ENCODE measurements around the gene HEY2.

The HEY2 gene

DNA sequence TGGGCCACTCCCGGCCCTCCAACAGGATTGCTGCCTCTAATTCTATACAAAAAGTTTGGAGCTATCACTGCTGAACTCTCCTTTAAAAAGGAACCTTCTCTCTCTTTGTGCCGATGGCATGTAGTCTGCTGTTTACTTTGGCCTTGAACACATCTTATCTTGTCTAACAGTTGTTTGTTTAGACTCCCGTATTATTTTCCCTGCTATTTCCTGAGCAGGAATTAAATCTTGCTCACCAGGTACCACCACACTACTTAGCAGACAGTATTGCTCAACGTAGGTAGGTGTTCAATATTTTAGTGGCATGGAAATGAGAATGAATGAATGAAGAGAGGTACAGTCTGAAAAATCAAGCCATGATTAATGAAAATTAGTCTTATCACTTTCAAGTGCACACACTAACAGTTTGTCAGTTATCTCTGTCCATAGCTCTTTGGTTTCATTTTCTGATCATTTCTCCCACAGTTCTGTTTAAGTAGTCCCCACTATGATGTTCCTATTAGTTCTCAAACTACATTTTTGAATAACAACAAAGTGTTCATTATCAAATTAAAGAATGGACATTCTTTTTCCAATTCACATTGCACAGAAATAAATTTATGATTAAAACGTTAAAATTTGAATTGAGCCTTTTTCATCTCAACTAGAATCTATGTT is 6.8 kb upstream of the HEY2 start:
- in situ Hi-C loops (cut with MboI; ENCODE audit: low sequenced_read_pairs) = no loop called here

DNA sequence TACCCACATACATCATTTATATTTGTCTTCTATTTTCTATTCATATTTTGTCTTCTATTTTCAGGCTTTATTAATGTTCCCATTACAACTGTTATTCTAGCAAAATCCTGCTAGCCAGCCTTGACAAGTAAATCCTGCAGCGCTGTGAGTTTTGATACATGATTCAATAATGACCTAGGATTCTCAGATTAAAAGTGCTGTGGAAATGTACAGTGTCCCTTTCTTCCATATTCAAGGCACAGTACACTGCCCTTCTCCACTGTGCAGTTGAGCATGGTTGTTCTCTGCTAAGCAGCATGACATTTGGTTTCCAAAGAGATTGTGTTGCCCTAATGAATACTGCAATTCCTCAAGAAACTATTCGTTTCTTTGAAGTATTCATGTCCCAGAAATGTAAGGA is 5.8 kb upstream of the HEY2 start:
- in situ Hi-C loops (cut with MboI; ENCODE audit: low sequenced_read_pairs) = no loop called here

DNA sequence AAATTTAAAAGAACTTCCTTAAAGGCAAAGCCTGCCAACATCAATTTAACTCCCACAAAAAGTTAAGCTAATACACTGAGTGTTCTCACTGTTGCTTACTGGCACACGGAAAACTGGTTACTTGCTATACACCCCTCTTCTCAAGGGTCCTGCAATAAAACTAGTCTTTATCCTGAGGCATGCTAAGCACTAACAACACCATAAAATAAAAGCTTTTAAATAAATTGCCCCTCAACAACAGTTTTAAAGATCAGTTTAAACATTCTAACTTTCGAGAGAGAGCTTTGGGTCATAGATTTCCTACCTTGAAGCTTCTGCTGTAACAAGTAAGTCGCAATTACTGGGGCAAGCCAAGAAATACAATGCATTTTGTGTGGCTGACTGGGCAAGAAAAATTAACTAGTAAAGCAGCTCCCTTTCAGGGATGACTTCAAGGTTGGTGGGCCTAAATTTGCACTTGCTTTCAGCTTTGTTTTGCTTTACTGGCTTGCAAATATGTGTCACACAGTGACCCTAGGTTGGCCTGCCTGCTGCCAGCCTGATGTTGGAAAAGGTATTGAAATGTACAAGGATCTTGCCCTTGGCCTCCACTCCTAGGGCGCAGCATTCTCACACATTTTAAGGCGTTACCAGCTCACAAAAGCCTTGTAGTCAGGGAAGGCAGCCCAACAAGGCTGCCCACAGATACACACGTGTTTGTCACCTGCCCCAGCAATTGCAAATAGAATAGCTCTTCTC is 4.0 kb upstream of the HEY2 start:
- in situ Hi-C loops (cut with MboI; ENCODE audit: low sequenced_read_pairs) = no loop called here

DNA sequence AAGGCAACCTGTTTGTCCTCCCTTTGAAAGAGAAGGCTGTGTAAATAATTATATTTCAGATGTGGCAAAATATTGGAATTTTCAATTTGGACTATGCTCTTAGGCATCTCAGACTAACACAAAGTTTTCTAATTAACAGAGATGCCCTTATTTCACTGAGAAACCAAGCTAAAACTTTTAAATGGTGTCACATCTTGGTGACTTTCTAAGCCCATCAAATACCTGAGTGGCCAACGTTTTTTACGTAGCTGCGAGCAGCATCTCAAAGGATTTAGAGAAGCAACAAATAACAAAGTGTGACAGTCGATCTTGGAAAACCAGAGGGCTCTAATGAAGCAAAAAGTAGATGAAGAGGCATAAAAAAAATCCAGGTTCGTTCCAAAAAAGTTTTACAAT is 3.4 kb upstream of the HEY2 start:
- in situ Hi-C loops (cut with MboI; ENCODE audit: low sequenced_read_pairs) = no loop called here

DNA sequence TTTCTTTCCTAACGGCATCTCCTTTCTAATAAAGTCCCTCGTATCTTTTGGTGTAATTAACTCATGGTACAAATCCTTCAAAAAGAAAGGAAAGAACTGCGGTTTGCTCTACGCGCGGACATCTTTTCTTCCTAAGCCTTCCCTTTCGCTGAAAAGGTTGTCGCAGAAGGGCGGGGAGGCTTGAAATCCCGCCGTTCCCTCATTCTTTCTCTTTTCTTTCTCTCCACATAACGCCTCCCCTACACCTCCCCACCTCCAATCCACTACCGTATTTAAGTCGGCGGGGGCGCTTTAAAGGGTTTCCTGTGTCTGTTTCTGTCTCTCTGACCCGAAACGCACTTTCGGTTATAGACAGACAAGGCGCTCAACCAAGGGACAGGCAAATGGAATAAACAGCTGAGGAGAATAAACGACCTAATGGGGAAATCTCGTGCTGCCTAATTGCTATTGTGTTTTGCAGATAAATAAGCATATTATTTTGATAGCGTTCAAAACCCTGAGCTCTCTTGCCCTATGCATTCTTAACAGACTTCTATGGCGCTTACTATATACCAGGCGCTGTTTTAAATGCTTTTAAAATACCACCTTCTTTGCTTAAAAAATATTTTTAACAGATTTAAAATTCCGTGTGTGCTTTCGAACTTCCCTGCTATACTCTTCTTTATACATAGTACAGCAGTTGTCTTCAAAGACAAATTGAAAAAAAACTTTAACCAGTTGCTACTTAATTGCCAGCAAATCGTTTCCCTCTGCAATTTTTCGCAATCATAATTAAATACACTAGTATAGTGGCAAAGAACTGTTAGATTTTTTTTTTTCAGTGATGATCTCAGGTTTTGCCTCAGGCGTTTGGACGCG is 2.5 kb upstream of the HEY2 start:
- in situ Hi-C loops (cut with MboI; ENCODE audit: low sequenced_read_pairs) = no loop called here

DNA sequence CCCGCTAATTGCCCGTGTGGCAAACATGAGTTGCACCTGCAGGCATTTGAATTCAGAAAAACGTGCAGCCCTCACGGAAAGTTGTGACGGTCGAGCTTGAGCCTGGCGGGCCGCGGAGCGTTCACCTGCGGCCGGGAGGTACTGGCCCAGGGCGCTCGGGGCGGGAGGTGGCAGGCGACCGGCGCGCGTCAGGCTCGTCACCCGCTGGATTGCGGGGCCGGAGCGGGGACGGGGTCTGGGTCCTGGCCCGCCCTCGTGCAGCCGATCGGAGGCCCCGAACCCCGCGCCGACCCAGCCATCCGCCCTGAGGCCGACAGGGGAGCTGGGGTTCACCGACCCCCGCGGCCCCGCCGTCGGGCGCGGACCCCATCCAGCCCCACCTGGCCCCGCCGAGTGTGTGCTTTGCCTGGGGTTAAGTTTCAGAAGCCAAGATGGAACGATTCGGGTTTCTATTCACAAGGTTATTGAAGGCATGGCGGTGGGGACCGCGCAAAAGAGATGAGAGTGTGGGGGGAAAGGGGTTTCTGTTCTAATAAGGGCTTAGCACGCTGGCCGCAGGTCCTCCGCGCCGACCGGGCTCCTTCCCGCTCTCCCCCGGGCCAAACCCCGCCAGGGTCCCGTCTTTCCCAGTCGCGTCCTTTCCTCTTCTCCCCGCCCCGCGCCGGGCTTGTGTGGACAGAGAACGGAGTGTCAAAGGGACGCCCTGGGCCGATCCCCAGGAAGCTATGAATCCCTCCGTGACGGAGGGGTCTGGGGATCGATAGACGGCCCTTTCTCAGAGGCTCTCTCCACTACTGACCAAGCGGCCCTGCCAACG is 1.6 kb upstream of the HEY2 start:
- in situ Hi-C loops (cut with MboI; ENCODE audit: low sequenced_read_pairs) = no loop called here

DNA sequence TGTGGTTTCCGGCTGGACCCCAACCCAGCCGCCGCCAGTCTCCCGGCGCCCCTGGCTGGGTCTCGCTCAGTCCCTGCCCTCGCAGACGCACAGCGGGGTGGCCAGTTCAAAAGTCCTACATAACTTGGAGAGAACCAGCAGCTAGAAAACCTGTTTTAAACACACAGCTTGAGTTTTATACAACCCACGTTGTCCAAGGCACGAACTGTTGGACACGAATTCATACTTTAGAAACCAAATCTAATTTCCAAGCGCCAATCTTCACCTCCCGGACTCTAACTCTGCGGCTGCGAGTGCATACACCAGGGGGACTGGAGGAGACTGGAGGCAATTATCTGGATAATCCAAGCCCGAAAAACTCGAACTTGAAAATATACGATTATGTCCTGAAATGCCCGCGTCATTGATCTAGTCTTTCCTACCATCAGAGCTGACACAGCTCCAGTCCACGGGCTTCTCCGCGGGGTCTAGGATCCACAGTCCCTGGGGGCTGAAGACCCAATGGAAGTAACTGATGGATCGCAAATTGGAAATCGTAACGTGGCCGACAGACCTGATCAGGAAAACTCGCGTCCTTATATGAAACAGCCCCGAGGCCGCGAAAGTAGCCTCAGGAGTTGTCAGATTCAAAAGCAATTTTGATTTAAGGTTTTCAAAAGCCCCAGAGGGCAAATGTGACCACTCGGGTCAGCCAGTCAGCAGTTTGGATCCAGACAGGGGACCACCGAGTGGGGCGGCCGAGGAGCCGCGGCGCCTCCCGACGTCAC is 843 bp upstream of the HEY2 start:
- in situ Hi-C loops (cut with MboI; ENCODE audit: low sequenced_read_pairs) = no loop called here

DNA sequence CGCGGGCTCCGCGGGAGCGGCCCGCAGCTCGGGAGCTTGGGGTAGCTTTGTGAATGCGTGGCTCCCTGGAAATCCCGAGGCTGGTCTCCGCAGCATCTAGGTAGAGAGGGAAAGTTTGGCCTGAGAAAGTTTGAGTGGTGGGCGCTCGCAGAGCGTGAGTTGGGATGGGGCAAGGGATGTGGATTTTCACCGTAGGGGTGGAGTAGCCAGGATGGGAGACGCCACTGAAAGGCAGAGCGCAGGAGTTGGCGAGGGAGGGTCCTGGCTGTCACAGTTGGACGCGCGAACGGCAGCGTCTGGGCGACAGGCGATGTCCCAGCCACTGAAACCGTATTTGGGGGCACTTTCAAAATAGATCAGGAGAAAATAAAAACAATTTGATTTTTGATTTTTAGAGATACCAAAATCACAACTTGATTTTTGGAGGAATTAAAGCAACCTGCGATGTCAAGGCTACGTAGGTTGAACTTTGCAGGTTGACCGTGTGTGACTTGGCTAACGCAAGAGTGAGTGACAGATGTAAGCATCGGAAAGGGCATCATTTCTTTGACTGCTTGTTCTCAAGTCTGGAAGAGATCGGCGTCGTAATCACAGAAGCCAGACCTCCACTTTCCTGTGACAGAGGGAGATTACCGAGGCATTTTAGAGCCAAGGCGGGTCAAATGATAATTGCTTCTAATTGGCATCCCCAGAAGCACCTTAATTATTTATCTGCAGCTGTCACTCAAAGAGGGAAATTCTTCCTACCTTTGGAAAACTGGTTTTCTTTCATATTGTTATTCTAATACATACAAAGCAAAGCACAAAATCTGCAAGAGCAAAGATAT is 646 bp downstream of the HEY2 start:
- in situ Hi-C loops (cut with MboI; ENCODE audit: low sequenced_read_pairs) = no loop called here

DNA sequence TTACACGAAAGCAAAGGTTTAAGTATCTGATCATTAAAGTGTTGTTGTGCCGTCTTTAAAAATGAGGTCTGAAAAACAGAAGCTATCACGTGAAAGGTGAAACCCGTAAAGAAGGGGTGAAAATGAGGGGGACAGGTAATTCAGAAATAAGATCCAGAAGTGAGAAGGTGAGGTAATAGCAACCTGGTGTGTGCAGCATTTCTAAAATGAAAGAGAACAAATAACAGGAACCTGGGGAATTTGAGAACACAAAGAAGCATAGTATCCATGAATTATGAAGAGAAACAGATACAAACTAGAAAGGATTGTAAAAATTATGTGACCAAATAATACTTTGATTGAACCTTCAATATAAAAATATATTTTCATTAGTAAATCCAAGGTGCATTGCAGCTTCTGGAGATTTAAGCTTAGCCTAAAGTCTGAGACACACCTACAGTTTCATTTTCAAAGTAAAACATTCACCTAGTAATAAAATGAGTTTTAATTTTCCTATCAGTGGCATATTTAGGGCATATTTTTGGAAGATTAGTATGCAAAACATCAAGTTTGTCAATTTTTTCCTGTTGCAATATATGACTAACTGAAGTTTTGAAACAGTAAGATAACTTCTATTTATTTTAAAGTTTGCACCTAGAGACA is 1.4 kb downstream of the HEY2 start:
- in situ Hi-C loops (cut with MboI; ENCODE audit: low sequenced_read_pairs) = no loop called here

DNA sequence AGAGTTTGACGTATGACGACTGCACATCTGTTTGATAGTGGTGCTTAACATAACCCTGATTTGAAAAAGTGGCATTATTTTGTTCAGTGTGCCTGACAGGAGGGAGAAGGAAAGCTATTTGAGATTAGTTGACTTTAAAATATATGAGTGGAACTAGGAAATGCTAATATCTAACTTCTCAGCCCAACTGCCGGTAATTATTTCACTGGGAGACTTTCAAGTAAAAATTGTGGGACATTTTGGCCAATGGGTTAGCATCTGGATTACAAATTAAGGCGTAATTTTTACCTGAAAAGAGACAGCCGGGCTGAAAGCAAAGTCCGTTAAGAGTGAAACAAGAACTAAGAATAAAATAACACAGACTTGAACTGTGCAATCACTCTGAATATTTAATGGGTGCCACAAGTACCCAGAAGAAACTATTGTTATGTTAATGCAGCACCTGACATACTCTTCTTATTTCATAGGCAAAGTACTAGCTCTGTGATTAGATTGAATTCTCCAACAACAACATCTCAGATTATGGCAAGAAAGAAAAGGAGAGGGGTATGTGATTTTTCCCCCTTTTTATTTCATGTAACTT is 2.0 kb downstream of the HEY2 start:
- in situ Hi-C loops (cut with MboI; ENCODE audit: low sequenced_read_pairs) = no loop called here

DNA sequence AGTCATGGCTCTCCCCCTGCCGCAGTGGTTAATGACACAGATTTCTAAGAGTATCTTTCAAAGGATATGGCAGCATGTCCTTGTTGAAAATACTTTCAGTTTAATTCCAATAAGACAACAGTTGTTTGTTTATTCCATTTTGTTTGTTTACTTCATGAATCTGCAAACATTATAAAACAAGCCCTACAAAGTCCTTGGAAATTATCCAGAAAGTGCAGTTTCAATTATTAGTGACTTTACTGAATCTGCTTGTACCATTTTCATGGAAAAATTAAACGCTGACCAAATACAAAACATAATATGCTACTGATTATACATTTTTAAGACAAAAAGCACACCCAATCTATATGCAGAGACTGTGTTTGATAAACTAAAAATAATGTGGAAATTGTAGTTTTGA is 3.3 kb downstream of the HEY2 start:
- in situ Hi-C loops (cut with MboI; ENCODE audit: low sequenced_read_pairs) = no loop called here

DNA sequence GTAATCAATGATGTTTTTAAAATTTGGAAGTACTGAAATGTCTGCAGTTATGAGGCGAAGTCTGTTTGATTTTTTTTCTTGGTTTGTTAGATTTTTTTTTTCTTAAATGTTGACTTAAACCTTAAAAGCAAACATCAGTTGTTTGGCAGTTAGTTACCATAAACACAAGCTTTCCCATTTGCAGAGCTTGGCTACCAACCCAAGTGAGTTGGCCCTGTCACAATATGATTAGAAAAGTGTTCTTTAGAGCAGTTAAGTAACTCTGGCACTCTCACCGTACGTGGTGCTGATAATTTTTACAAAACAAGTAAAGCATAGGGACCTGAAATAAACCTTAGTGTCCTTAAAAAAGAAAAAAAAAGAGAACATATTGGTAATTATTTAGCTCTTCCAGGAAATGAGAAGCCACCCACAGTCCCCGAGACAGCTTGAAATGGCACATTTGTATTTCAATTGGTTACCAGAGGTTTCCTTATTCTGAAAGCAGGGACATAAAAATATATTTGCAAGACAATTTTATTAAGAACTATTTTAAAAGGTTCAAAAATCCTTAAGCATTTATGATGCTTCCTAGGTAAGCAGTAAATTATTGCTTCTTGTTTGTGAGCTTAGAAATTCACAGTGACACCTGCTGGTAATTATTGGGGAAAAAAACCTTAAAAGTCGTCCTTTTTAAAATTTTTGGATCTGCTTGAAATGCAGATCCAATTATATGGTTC is 3.9 kb downstream of the HEY2 start:
- in situ Hi-C loops (cut with MboI; ENCODE audit: low sequenced_read_pairs) = no loop called here

DNA sequence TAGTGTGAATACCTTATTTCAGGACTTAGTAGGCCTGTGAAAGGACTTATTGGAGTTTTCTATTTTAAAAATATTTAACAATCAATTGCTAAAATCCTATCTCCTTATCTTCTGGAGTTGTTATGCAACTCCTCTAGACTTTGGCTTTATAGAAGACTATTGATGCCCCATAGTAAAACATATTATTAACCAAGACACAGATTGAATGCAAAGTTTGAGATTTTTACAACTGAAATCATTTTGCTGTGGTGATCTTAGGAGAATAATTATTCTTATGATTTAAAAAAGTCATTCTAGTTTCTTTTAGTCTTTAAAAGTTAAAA is 4.5 kb downstream of the HEY2 start:
- in situ Hi-C loops (cut with MboI; ENCODE audit: low sequenced_read_pairs) = no loop called here

DNA sequence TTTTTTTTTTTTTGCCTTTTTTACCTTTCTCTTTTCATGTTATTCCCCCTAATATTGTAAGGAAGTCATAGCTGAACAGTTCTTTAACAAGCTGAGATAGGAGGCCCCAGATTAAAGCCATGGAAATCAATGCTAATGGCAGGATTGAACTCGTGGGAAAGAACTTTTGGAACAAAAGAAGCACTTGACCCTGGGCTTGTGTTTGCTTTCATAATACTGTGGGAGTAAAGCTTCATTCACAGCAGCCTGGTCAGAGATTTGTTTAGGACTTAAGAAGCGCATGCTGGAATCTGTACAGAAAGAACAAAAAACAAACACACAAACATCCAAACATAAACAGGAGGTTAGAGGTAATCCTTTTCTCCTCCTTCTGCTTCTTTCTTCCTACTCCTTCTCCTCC is 5.1 kb downstream of the HEY2 start:
- in situ Hi-C loops (cut with MboI; ENCODE audit: low sequenced_read_pairs) = no loop called here

DNA sequence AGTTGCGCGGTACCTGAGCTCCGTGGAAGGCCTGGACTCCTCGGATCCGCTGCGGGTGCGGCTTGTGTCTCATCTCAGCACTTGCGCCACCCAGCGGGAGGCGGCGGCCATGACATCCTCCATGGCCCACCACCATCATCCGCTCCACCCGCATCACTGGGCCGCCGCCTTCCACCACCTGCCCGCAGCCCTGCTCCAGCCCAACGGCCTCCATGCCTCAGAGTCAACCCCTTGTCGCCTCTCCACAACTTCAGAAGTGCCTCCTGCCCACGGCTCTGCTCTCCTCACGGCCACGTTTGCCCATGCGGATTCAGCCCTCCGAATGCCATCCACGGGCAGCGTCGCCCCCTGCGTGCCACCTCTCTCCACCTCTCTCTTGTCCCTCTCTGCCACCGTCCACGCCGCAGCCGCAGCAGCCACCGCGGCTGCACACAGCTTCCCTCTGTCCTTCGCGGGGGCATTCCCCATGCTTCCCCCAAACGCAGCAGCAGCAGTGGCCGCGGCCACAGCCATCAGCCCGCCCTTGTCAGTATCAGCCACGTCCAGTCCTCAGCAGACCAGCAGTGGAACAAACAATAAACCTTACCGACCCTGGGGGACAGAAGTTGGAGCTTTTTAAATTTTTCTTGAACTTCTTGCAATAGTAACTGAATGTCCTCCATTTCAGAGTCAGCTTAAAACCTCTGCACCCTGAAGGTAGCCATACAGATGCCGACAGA is 9.9 kb downstream of the HEY2 start:
- in situ Hi-C loops (cut with MboI; ENCODE audit: low sequenced_read_pairs) = no loop called here

DNA sequence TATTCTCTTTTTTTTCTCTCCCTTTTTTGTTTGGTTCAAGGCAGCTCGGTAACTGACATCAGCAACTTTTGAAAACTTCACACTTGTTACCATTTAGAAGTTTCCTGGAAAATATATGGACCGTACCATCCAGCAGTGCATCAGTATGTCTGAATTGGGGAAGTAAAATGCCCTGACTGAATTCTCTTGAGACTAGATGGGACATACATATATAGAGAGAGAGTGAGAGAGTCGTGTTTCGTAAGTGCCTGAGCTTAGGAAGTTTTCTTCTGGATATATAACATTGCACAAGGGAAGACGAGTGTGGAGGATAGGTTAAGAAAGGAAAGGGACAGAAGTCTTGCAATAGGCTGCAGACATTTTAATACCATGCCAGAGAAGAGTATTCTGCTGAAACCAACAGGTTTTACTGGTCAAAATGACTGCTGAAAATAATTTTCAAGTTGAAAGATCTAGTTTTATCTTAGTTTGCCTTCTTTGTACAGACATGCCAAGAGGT is 10.6 kb downstream of the HEY2 start:
- in situ Hi-C loops (cut with MboI; ENCODE audit: low sequenced_read_pairs) = loop anchor here (10.0 kb wide), 1 partner anchor 455 kb away; the partner anchor contains the start of gene HDDC2

DNA sequence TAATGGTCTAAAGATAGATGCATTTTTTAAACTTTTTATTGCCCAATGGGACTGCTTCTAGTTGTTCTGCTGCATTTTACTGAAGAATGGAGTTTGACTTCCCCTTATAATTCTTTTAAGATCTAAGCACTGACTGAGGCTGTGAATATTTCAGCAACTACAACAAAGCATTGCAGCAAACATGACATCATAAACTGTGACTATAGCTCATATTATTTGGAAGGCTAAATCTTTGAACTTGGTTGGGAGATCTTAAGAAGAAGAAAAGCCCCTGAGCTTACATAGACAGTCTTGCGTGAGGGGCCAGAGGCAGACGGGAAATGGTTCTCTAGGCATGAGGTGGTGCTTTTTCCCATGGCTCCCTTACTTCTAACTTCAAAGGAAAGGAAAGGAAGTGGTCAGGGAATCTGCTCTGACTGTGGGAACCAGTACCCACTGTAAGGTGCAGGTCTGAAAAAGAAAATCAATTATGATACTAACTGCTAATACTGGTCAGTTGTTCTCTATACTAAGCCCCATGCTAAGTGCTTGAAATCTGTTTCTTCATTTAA is 14.8 kb downstream of the HEY2 start:
- in situ Hi-C loops (cut with MboI; ENCODE audit: low sequenced_read_pairs) = loop anchor here (10.0 kb wide), 1 partner anchor 459 kb away; the partner anchor contains the start of gene HDDC2

All from HL-60/S4 treated with phorbol 12-myristate 13-acetate at 8.2 ng/mL for 4 days and 3 days (cell line).